Measurements from ENCODE around the gene OIP5. TPM values are rescaled to one million over a fixed set of nuclear protein-coding genes. Genes with fewer than 3 reads are reported as not detected.

Gene OIP5
- total RNA-seq, 1 donor from 2014 or later: 0.62 TPM

- peaks cover 57% of the 10 kb centered on the region for H3K4me1 Mint-ChIP-seq
- H3K27ac Mint-ChIP-seq: peak overlapping the region; percentile 42
- intact Hi-C loops (cut with micrococcal nuclease): no loop called here
- no peak for ATAC-seq (ENCODE audit: low read depth)
- no peak for DNase-seq
- no peaks in the 10 kb centered on the region for H3K27me3 Mint-ChIP-seq
- ChIA-PET CTCF (interaction anchor here (1.8 kb wide), 1 partner anchor 57 kb away, joined by 6 read pairs; the partner anchor contains the start of gene CHP1), POLR2A (no interaction called here)
- no peak overlapping the region for H3K4me3 Mint-ChIP-seq
- no peaks in the 10 kb centered on the region for H3K9me3 Mint-ChIP-seq
- H3K36me3 Mint-ChIP-seq (ENCODE audit: low read depth): peaks cover 50% of the 10 kb centered on the region
- TF ChIP-seq, protein P1, sequence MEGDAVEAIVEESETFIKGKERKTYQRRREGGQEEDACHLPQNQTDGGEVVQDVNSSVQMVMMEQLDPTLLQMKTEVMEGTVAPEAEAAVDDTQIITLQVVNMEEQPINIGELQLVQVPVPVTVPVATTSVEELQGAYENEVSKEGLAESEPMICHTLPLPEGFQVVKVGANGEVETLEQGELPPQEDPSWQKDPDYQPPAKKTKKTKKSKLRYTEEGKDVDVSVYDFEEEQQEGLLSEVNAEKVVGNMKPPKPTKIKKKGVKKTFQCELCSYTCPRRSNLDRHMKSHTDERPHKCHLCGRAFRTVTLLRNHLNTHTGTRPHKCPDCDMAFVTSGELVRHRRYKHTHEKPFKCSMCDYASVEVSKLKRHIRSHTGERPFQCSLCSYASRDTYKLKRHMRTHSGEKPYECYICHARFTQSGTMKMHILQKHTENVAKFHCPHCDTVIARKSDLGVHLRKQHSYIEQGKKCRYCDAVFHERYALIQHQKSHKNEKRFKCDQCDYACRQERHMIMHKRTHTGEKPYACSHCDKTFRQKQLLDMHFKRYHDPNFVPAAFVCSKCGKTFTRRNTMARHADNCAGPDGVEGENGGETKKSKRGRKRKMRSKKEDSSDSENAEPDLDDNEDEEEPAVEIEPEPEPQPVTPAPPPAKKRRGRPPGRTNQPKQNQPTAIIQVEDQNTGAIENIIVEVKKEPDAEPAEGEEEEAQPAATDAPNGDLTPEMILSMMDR (IDR thresholded peaks at IDR 0.05): no peak
Measured at GRCh38 chr15:41288464-41288863, 43.9 kb downstream of the OIP5 start.

DNA sequence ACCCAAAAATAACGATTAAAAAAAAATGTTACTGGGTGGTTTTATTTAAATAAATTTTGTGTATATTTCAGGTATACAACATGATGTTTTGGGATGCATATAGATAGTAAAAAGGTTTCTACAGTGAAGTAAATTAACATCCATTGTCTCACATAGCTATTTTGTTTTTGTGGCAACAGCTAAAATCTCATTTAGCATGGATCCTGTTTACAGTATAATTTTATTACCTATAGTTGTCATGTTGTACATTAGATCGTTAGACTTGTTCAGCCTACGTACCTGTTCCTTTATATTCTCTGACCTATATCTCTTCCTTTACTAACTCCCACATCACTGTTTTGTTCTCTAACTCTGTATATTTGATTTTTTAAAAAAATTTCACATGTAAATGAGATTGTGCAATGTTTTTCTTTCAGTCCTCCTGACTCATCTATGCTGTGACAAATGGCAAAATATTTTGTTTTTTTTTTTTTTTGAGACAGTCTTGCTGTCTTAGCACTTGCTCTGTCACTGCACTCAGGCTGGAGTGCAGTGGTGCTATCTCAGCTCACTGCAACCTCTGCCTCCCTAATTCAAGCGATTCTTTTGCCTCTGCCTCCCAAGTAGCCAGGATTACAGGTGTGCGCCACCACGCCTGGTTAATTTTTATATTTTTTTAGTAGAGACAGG is 45.6 kb downstream of the OIP5 start:
- Mint-ChIP-seq H3K27ac (no peak overlapping the region), H3K9me3 (no peaks in the 10 kb centered on the region), H3K4me1 (peaks cover 58% of the 10 kb centered on the region), H3K36me3 (ENCODE audit: low read depth) (peaks cover 49% of the 10 kb centered on the region), H3K4me3 (no peak overlapping the region), H3K27me3 (no peaks in the 10 kb centered on the region)
- ChIA-PET CTCF (interaction anchor here (1.2 to 1.8 kb wide), 2 partner anchors 46 to 56 kb away, joined by 6 to 7 read pairs; partner anchors contain the start of genes CHP1, NUSAP1 and OIP5), POLR2A (interaction anchor here (0.8 kb wide), 1 partner anchor 46 kb away, joined by 3 read pairs; the partner anchor contains the start of genes NUSAP1 and OIP5)
- TF ChIP-seq, protein P1 (IDR thresholded peaks at IDR 0.05): no peak
- DNase-seq (no peak), ATAC-seq (ENCODE audit: low read depth) (no peak)
- intact Hi-C loops (cut with micrococcal nuclease): no loop called here

- Mint-ChIP-seq H3K36me3 (ENCODE audit: low read depth) (peaks cover 48% of the 10 kb centered on the region), H3K4me3 (peak overlapping the region; percentile 93), H3K4me1 (peaks cover 42% of the 10 kb centered on the region), H3K27me3 (no peaks in the 10 kb centered on the region), H3K9me3 (no peaks in the 10 kb centered on the region), H3K27ac (peak overlapping the region; percentile 94)
- TF ChIP-seq, protein P1 (IDR thresholded peaks at IDR 0.05): no peak
- intact Hi-C loops (cut with micrococcal nuclease): loop anchor here (2.0 kb wide), 1 partner anchor 378 kb away; no protein-coding TSS in a partner anchor
- ChIA-PET CTCF (interaction anchor here (0.9 kb wide), 1 partner anchor 54 kb away, joined by 4 read pairs; the partner anchor contains the start of genes CHP1 and EXD1), POLR2A (interaction anchor here (0.7 to 1.4 kb wide), 4 partner anchors 12 to 384 kb away, joined by 3 to 4 read pairs (median 4); partner anchors contain the start of gene NDUFAF1)
- DNase-seq: no peak
- ATAC-seq (ENCODE audit: low read depth): no peak
Measured at GRCh38 chr15:41285285-41285684, 47.1 kb downstream of the OIP5 start.

- Mint-ChIP-seq H3K9me3 (no peaks in the 10 kb centered on the region), H3K4me1 (peaks cover 42% of the 10 kb centered on the region), H3K4me3 (peak overlapping the region; percentile 93), H3K27ac (peak overlapping the region; percentile 94), H3K27me3 (no peaks in the 10 kb centered on the region), H3K36me3 (ENCODE audit: low read depth) (peaks cover 51% of the 10 kb centered on the region)
- TF ChIP-seq, protein P1 (IDR thresholded peaks at IDR 0.05): no peak
- POLR2A ChIA-PET: interaction anchor here (0.6 to 2.6 kb wide), 8 partner anchors 9 to 383 kb away, joined by 3 to 30 read pairs (median 4); partner anchors contain the start of genes CHP1, EXD1, NUSAP1 and OIP5
- CTCF ChIA-PET: no interaction called here
- ATAC-seq (ENCODE audit: low read depth) (no peak), DNase-seq (no peak)
- intact Hi-C loops (cut with micrococcal nuclease): loop anchor here (2.0 to 5.0 kb wide), 3 partner anchors 133 to 1823 kb away; partner anchors contain the start of genes RTF1 and UBR1
Measured at GRCh38 chr15:41284427-41285177, 47.8 kb downstream of the OIP5 start.
